ENCODE measurements around the gene DGKG.

GRCh38 chr3:186152889-186153292, 209.1 kb downstream of the DGKG start:
- no peak for TF ChIP-seq POLR2A (IDR thresholded peaks at IDR 0.05; ENCODE audit: low read length)
- no peak for TF ChIP-seq KDM1A (IDR thresholded peaks at IDR 0.05; ENCODE audit: low read depth)
- no peak for TF ChIP-seq CHD4 (IDR thresholded peaks at IDR 0.05; ENCODE audit: borderline replicate concordance)
- TF ChIP-seq, protein P1, sequence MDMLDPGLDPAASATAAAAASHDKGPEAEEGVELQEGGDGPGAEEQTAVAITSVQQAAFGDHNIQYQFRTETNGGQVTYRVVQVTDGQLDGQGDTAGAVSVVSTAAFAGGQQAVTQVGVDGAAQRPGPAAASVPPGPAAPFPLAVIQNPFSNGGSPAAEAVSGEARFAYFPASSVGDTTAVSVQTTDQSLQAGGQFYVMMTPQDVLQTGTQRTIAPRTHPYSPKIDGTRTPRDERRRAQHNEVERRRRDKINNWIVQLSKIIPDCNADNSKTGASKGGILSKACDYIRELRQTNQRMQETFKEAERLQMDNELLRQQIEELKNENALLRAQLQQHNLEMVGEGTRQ (IDR thresholded peaks at IDR 0.05) = no peak
- no peak for TF ChIP-seq CTCF (IDR thresholded peaks at IDR 0.05)

All from A549 (cell line).